PC-3 (cell line): ENCODE data around the gene PCNX3. TPM values are rescaled to one million over a fixed set of nuclear protein-coding genes. Genes with fewer than 3 reads are reported as not detected.

Source experiments
- ATAC-seq: fragments of 200-7000 bp; cut with Tn5 transposase; 2 replicates; pipeline ENCODE4 v1.9.1; 2020; ENCODE audit warnings: mild to moderate bottlenecking, moderate library complexity
- BruUV-seq: library from RNA; stranded (reverse); fragments of 400-500 nt; replicated peaks from 2 replicates; lab custom pipeline; 2021; lab: Mats Ljungman, UMichigan
- CTCF ChIA-PET: fragments of 300-600 bp; sonication (Branson Sonifier 250); formaldehyde crosslinking; loops from one replicate; lab custom pipeline; 2022; ENCODE audit warnings: antibody characterized with exemption; lab: Charles Lee
- POLR2A ChIA-PET: fragments of 300-600 bp; sonication (Branson Sonifier 250); formaldehyde crosslinking; loops from one replicate; lab custom pipeline; 2022; ENCODE audit warnings: antibody characterized with exemption; ENCODE audit not compliant: unreplicated experiment; lab: Charles Lee
- DNase-seq: peaks from one replicate; pipeline ENCODE4 v3.0.0-alpha.2; 2015
- H2AFZ ChIP-seq: fragments of 300-600 bp; sonication (generic); 2 replicates; pipeline ENCODE4 v1.6.0; 2016; ENCODE audit warnings: antibody characterized with exemption, low read length
- H3F3A ChIP-seq: fragments of 300-600 bp; sonication (generic); one replicate; pipeline ENCODE4 v1.6.0; 2017; ENCODE audit warnings: antibody characterized with exemption, low read length, control low read depth, mild to moderate bottlenecking; ENCODE audit not compliant: unreplicated experiment
- H3K27ac ChIP-seq: fragments of 300-600 bp; sonication (generic); 2 replicates; pipeline ENCODE4 v1.5.1; 2016; ENCODE audit warnings: mild to moderate bottlenecking, low read length
- H3K27me3 ChIP-seq: fragments of 300-600 bp; sonication (generic); 2 replicates; pipeline ENCODE4 v1.6.1; 2016; ENCODE audit warnings: low read length, mixed read lengths
- H3K36me3 ChIP-seq: fragments of 300-600 bp; sonication (generic); 2 replicates; pipeline ENCODE4 v1.6.1; 2016; ENCODE audit warnings: low read depth, mixed run types, low read length, mixed read lengths
- H3K4me1 ChIP-seq: fragments of 300-600 bp; sonication (generic); 2 replicates; pipeline ENCODE4 v1.5.1; 2016; ENCODE audit warnings: low read length; ENCODE audit not compliant: insufficient read depth
- H3K4me2 ChIP-seq: fragments of 300-600 bp; sonication (generic); 2 replicates; pipeline ENCODE4 v1.6.0; 2016; ENCODE audit warnings: low read length
- H3K4me3 ChIP-seq: fragments of 300-600 bp; sonication (generic); 2 replicates; pipeline ENCODE4 v1.5.1; 2016; ENCODE audit warnings: mild to moderate bottlenecking, low read length, mixed read lengths
- H3K79me2 ChIP-seq: fragments of 300-600 bp; sonication (generic); 2 replicates; pipeline ENCODE4 v1.6.1; 2017; ENCODE audit warnings: low read length, mixed read lengths
- H3K9ac ChIP-seq: fragments of 300-600 bp; sonication (generic); 2 replicates; pipeline ENCODE4 v1.6.0; 2016; ENCODE audit warnings: mild to moderate bottlenecking, low read length
- H3K9me2 ChIP-seq: fragments of 300-600 bp; sonication (generic); replicated peaks from 2 replicates; pipeline ENCODE4 v1.6.1; 2016; ENCODE audit warnings: mixed run types, low read length, mixed read lengths
- H3K9me3 ChIP-seq: fragments of 300-600 bp; sonication (generic); 2 replicates; pipeline ENCODE4 v1.6.1; 2016; ENCODE audit warnings: low read length, mixed read lengths
- H4K20me1 ChIP-seq: fragments of 300-600 bp; sonication (generic); 2 replicates; pipeline ENCODE4 v1.6.1; 2016; ENCODE audit warnings: low read length, mixed read lengths
- EZH2 ChIP-seq: fragments of 300-600 bp; sonication (generic); IDR thresholded peaks from one replicate; pipeline ENCODE4 v1.6.1; 2017; ENCODE audit warnings: antibody characterized with exemption, mild to moderate bottlenecking, low read length; ENCODE audit not compliant: unreplicated experiment
- EZH2phosphoT487 ChIP-seq: fragments of 300-600 bp; sonication (generic); IDR thresholded peaks from 2 replicates; pipeline ENCODE4 v1.6.1; 2018; ENCODE audit warnings: mild to moderate bottlenecking, antibody characterized with exemption, low read length, borderline replicate concordance
- intact Hi-C: fragments of 100-400 bp; cut with micrococcal nuclease; formaldehyde crosslinking; loops from 2 replicates; pipeline ENCODE4 v1.9.0; 2023
- total RNA-seq: library from RNA; depleted of rRNA; stranded (reverse); fragments of >200 nt; gene quantifications from 2 replicates; pipeline ENCODE4 v1.2.3, GENCODE V29; 2014
- TF ChIP-seq, protein P1 (sequence below): fragments of 300-600 bp; sonication (generic); conservative IDR thresholded peaks from 2 replicates; pipeline ENCODE4 v1.5.1; 2017; ENCODE audit warnings: antibody characterized with exemption, low read depth, mild to moderate bottlenecking, low read length

The PCNX3 gene
- total RNA-seq, 1 experiment from 2014 or later = 53.6 TPM

DNA sequence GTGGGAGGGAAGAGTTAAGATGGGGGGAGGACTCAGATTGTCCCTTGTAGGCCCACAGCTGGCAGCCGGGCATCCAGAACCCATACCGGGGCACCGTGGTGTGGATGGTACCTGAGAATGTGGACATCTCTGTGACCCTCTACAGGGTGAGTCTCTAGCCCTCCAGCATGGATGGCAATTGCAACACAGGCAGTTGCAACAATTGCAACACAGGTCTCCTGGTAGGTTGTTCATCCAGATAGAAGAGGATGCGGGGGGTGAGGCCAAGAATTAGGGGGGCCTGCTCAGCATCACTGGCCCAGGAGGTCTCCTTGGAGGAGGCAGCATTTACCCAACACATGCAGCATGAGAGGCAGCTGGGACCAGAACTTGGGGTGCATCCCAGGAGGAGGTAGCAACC, 36.3 kb upstream of the PCNX3 start:
- no TSS peak for BruUV-seq

DNA sequence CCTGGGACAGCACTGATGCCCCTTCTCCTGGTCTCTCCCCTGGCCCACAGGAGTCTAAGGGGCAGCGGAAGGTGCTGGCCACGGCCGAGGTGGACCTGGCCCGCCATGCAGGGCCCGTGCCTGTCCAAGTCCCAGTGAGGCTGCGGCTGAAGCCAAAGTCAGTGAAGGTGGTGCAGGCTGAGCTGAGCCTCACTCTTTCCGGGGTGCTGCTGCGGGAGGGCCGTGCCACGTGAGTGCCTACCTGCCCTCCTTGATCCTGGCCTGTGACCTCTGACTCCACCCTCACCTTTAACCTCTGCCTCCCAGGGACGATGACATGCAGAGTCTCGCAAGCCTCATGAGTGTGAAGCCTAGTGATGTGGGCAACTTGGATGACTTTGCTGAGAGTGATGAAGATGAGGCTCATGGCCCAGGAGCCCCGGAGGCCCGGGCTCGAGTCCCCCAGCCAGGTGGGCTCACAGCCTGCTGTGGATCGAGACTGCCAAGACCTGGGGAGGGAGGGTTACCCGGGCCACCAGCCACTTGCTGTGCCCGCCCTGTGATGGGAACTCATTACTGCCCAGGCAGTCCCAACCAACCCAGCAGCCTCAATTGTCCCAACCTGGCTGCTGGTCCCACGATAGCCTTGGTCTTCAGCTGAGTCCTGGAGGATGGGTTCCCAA, 35.4 kb upstream of the PCNX3 start:
- peaks cover 3% of the 10 kb centered on the region; the same call in 1 of the 2 replicates for H3K36me3 ChIP-seq
- no peak for DNase-seq
- no peak overlapping the region for H2AFZ ChIP-seq
- H3K4me1 ChIP-seq = peaks cover 25% of the 10 kb centered on the region
- POLR2A ChIA-PET = no interaction called here
- no peaks in the 10 kb centered on the region for H3F3A ChIP-seq
- no TSS peak for BruUV-seq
- H3K4me3 ChIP-seq = no peak overlapping the region
- peaks cover 18% of the 10 kb centered on the region for H3K79me2 ChIP-seq
- H3K27me3 ChIP-seq = no peaks in the 10 kb centered on the region
- H3K27ac ChIP-seq = no peak overlapping the region
- H4K20me1 ChIP-seq = peaks cover 5% of the 10 kb centered on the region
- TF ChIP-seq, protein P1, sequence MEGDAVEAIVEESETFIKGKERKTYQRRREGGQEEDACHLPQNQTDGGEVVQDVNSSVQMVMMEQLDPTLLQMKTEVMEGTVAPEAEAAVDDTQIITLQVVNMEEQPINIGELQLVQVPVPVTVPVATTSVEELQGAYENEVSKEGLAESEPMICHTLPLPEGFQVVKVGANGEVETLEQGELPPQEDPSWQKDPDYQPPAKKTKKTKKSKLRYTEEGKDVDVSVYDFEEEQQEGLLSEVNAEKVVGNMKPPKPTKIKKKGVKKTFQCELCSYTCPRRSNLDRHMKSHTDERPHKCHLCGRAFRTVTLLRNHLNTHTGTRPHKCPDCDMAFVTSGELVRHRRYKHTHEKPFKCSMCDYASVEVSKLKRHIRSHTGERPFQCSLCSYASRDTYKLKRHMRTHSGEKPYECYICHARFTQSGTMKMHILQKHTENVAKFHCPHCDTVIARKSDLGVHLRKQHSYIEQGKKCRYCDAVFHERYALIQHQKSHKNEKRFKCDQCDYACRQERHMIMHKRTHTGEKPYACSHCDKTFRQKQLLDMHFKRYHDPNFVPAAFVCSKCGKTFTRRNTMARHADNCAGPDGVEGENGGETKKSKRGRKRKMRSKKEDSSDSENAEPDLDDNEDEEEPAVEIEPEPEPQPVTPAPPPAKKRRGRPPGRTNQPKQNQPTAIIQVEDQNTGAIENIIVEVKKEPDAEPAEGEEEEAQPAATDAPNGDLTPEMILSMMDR = no peak
- TF ChIP-seq EZH2 (no peak), EZH2phosphoT487 (no peak)
- no peak overlapping the region for H3K4me2 ChIP-seq
- no peak for ATAC-seq
- H3K9ac ChIP-seq = no peak overlapping the region
- intact Hi-C loops = no loop called here
- no peaks in the 10 kb centered on the region for H3K9me3 ChIP-seq
- no peaks in the 10 kb centered on the region for H3K9me2 ChIP-seq
- CTCF ChIA-PET = no interaction called here

More for the DNA sequence above, 36.3 kb upstream of the PCNX3 start:
- H3K27ac ChIP-seq = no peak overlapping the region
- H4K20me1 ChIP-seq = peaks cover 5% of the 10 kb centered on the region
- H3K4me1 ChIP-seq = peaks cover 31% of the 10 kb centered on the region
- H3K9me2 ChIP-seq = no peaks in the 10 kb centered on the region
- TF ChIP-seq EZH2phosphoT487 (no peak), EZH2 (no peak)
- TF ChIP-seq, protein P1 = no peak
- intact Hi-C loops = no loop called here
- ChIA-PET POLR2A (no interaction called here), CTCF (no interaction called here)
- no peaks in the 10 kb centered on the region for H3K9me3 ChIP-seq
- ATAC-seq (no peak), DNase-seq (no peak)
- no peak overlapping the region for H3K4me2 ChIP-seq
- no peaks in the 10 kb centered on the region for H3F3A ChIP-seq
- H3K36me3 ChIP-seq = peaks cover 3% of the 10 kb centered on the region; the same call in 1 of the 2 replicates
- no peak overlapping the region for H3K4me3 ChIP-seq
- H2AFZ ChIP-seq = no peak overlapping the region
- peaks cover 18% of the 10 kb centered on the region for H3K79me2 ChIP-seq
- no peak overlapping the region for H3K9ac ChIP-seq
- H3K27me3 ChIP-seq = no peaks in the 10 kb centered on the region

DNA sequence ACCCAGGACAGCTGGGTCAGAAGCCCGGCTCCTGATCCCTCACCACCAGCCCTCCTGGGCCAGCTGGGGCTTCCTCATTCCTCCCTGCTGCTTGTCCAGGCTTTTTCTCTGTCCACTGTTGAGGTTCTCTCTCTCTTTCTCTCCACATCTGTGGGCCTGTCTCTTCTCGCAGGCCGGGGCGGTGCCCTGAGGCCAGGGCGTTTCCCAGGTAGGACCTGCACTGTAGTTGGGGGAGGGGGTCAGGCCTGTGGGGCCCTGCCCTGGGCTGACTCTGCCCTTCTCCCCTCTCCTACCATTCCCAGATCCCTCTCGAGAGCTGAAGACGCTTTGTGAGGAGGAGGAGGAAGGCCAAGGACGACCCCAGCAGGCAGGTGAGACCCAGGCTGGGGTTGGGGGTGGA, 34.8 kb upstream of the PCNX3 start:
- Histone ChIP-seq H3K4me2 (no peak overlapping the region), H3K9me3 (no peaks in the 10 kb centered on the region), H3K79me2 (peaks cover 18% of the 10 kb centered on the region), H3K4me3 (no peak overlapping the region), H3K36me3 (peaks cover 3% of the 10 kb centered on the region; the same call in 1 of the 2 replicates), H3K9ac (no peak overlapping the region), H3K27ac (no peak overlapping the region), H3K9me2 (no peaks in the 10 kb centered on the region), H3K27me3 (no peaks in the 10 kb centered on the region), H3F3A (no peaks in the 10 kb centered on the region), H2AFZ (no peak overlapping the region), H3K4me1 (peaks cover 21% of the 10 kb centered on the region), H4K20me1 (peaks cover 5% of the 10 kb centered on the region)
- BruUV-seq = no TSS peak
- intact Hi-C loops = no loop called here
- no peak for TF ChIP-seq EZH2
- TF ChIP-seq, protein P1 = no peak
- TF ChIP-seq EZH2phosphoT487 = no peak
- ChIA-PET POLR2A (no interaction called here), CTCF (no interaction called here)
- ATAC-seq (no peak), DNase-seq (no peak)
